Keratinocyte (primary cell): Measurements from ENCODE around the gene PRRG1. TPM values are rescaled to one million over a fixed set of nuclear protein-coding genes. Genes with fewer than 3 reads are reported as not detected.
A peak's percentile ranks its signal among the peaks of the same experiment; 100 is the strongest.
"Not testable (repeated sequence)": the region's sequence is repeated elsewhere in the genome, so short reads cannot be mapped to it uniquely, and the experiment has no call there.

Source experiments
- DNase-seq: peaks from one replicate; pipeline ENCODE4 v3.0.0-alpha.2; 2011; ENCODE audit warnings: low read depth, missing footprints, low spot score
- FAIRE-seq: peaks from 2 replicates; lab custom pipeline; 2011; peaks lifted over from hg19 to GRCh38; lab: Jason Lieb, UNC
- H2AFZ ChIP-seq: 2 replicates; pipeline ENCODE4 v1.6.0; 2012; ENCODE audit warnings: low read length, control low read depth, inconsistent platforms; ENCODE audit not compliant: control insufficient read depth
- H3K27ac ChIP-seq: 2 replicates; pipeline ENCODE4 v1.5.1; 2011; ENCODE audit warnings: low read length; ENCODE audit not compliant: control insufficient read depth, insufficient read depth
- H3K27me3 ChIP-seq: 3 replicates; pipeline ENCODE4 v1.6.0; 2011; ENCODE audit warnings: low read length; ENCODE audit not compliant: control insufficient read depth, insufficient read depth; ENCODE audit errors: extremely low read depth
- H3K36me3 ChIP-seq, 2 experiments: 2 replicates in 1 of 2; 3 replicates in 1 of 2; pipeline ENCODE4 v1.5.1; 2011; ENCODE audit warnings: low read length in 2 of 2, mild to moderate bottlenecking in 1 of 2; ENCODE audit not compliant: control insufficient read depth in 2 of 2, insufficient read depth in 2 of 2; ENCODE audit errors: extremely low read depth in 1 of 2
- H3K4me1 ChIP-seq: 3 replicates; pipeline ENCODE4 v1.5.1; 2011; ENCODE audit warnings: low read length; ENCODE audit not compliant: control insufficient read depth, insufficient read depth; ENCODE audit errors: extremely low read depth
- H3K4me2 ChIP-seq: 3 replicates; pipeline ENCODE4 v1.6.0; 2011; ENCODE audit warnings: low read depth, low read length; ENCODE audit not compliant: control insufficient read depth, insufficient read depth; ENCODE audit errors: extremely low read depth
- H3K4me3 ChIP-seq, 3 experiments: fragments of 200-600 bp in 1 of 3; sonication (generic) in 1 of 3; 2 replicates in 2 of 3; 3 replicates in 1 of 3; pipeline ENCODE4 v1.5.1; 2011 to 2016; ENCODE audit warnings: low read length in 3 of 3, mild to moderate bottlenecking in 3 of 3, control low read depth in 2 of 3, inconsistent platforms in 1 of 3, low read depth in 1 of 3, mixed read lengths in 1 of 3, mixed run types in 1 of 3, moderate library complexity in 1 of 3; ENCODE audit not compliant: control insufficient read depth in 2 of 3, insufficient read depth in 2 of 3; ENCODE audit errors: extremely low read depth in 1 of 3
- H3K79me2 ChIP-seq: 2 replicates; pipeline ENCODE4 v1.6.0; 2012; ENCODE audit warnings: low read length; ENCODE audit not compliant: control insufficient read depth, insufficient read depth
- H3K9ac ChIP-seq: 3 replicates; pipeline ENCODE4 v1.6.0; 2011; ENCODE audit warnings: low read length; ENCODE audit not compliant: control insufficient read depth, insufficient read depth; ENCODE audit errors: extremely low read depth
- H3K9me1 ChIP-seq: 3 replicates; pipeline ENCODE4 v1.6.0; 2011; ENCODE audit warnings: low read length; ENCODE audit not compliant: control insufficient read depth, insufficient read depth; ENCODE audit errors: extremely low read depth
- H3K9me3 ChIP-seq: 2 replicates; pipeline ENCODE4 v1.5.1; 2012; ENCODE audit warnings: low read depth, low read length; ENCODE audit not compliant: control insufficient read depth
- H4K20me1 ChIP-seq: 3 replicates; pipeline ENCODE4 v1.6.0; 2011; ENCODE audit warnings: low read length; ENCODE audit not compliant: control insufficient read depth, insufficient read depth; ENCODE audit errors: extremely low read depth
- CTCF ChIP-seq, 3 experiments: IDR thresholded peaks in 1 of 3; conservative IDR thresholded peaks in 1 of 3; optimal IDR thresholded peaks in 1 of 3; 2 replicates in 2 of 3; 3 replicates in 1 of 3; pipeline versions ENCODE3 to v1.5.1; 2011; ENCODE audit warnings: low read length in 3 of 3, mild to moderate bottlenecking in 3 of 3, moderate library complexity in 2 of 3, control low read depth in 1 of 3, inconsistent platforms in 1 of 3; ENCODE audit not compliant: insufficient read depth in 2 of 3; ENCODE audit errors: extremely low read depth in 1 of 3
- EZH2 ChIP-seq: IDR thresholded peaks from one replicate; pipeline ENCODE4 v1.6.1; 2012; ENCODE audit warnings: inconsistent platforms, mild to moderate bottlenecking, low read length, moderate library complexity
- dilution Hi-C: fragments of 300-500 bp; cut with MboI; formaldehyde crosslinking; loops from one replicate; pipeline ENCODE4 v1.7.0; 2020; ENCODE audit warnings: low sequenced_read_pairs; ENCODE audit not compliant: extremely low pct_ligation_motif_present
- polyA plus RNA-seq, 5 experiments: library from polyadenylated mRNA; depleted of rRNA in 3 of 5; stranded (reverse) in 3 of 5; stranded (forward) in 1 of 5; unstranded in 1 of 5; fragments of >200 nt; gene quantifications; 1 replicate in 1 of 5; 2 replicates in 3 of 5; 3 replicates in 1 of 5; pipeline versions ENCODE4 v1.2.1 to v1.2.3, GENCODE V29; 2011 to 2012; ENCODE audit warnings: missing spikeins in 2 of 5, low read depth in 1 of 5, low replicate concordance in 1 of 5

PRRG1 gene
- polyA plus RNA-seq, 1 donor (not counting 4 experiments of a cell fraction or from before 2014, with no cell fraction given): 29.2 TPM

DNA sequence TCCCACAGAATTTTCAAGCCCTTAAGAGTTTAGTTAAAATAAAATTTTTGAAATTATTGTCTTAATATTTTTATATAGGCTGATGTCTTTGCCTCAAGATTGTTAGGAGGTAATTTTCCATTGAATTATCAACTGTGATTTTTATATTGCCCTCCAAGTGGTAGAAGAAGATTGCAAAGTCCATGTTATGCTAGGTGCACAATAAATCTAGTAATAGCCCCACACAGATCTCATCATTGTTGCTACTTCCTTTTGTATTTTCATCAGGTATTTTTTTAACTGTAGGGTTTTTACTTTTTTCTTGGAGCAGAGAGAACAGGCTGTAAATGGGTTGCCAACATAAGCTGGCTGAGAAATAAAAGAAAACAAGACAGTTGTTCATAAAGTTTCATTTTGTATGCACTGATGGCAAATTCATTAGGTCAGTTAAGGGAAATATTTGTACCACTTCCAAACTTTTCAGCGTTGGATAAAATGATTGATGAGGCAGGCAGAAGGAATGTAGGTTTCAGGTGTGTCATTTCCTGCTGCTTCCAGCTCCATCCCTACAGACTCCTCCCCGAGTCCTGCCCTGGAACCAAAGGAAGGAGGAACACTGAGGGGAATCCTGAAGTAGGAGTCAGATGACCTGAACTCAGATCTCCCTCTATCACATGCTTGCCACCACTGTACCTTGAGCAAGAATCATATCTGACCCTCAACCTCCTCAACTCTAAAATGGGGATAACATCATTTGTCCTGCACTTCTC is 105.5 kb downstream of the PRRG1 start:
- peak overlapping the region; percentile 48 for H3K4me2 ChIP-seq
- H3K4me1 ChIP-seq: peaks cover 28% of the 10 kb centered on the region
- FAIRE-seq (peak; percentile 99), DNase-seq (peak; percentile 45)
- peaks cover 0 to 4% of the 10 kb centered on the region in 2 experiments for H3K36me3 ChIP-seq
- no peaks in the 10 kb centered on the region for H4K20me1 ChIP-seq
- no peaks in the 10 kb centered on the region for H3K9me1 ChIP-seq
- H2AFZ ChIP-seq: peak overlapping the region; percentile 48
- H3K79me2 ChIP-seq: no peaks in the 10 kb centered on the region
- peak overlapping the region; percentile 48 for H3K27ac ChIP-seq
- TF ChIP-seq EZH2 (no peak), CTCF (optimal IDR thresholded peaks at IDR 0.05 in 1 of 3, IDR thresholded peaks at IDR 0.05 in 1 of 3, conservative IDR thresholded peaks at IDR 0.05 in 1 of 3; ENCODE audit: extremely low read depth in 1 of 3, insufficient read depth in 2 of 3, low read length in 3 of 3) (no peak)
- H3K9ac ChIP-seq: no peak overlapping the region
- dilution Hi-C loops: no loop called here
- no peak overlapping the region for H3K4me3 ChIP-seq
- no peaks in the 10 kb centered on the region for H3K9me3 ChIP-seq
- no peaks in the 10 kb centered on the region for H3K27me3 ChIP-seq

DNA sequence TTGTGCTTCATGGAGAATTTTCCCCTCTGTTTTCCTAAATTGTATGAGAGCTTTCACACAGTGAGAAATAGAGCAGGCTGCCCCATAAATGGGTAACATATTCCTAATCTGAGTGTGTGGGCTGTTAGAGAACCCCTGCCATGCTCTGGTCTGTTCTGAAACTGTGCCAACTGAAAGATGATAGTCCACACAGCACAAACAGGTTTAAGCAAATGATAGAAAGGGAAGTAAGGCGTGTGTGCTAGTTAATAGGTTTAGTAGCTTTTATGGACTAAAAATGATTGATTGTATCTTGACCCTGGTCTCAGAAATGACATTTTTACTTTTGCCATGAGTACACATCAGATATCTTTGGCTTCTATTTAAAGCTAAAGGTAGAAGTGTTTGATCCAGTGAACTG is 106.2 kb downstream of the PRRG1 start:
- peak; percentile 13 for FAIRE-seq
- H3K4me3 ChIP-seq: no peak overlapping the region

GRCh38 chrX:37460285-37460684 is 111.1 kb downstream of the PRRG1 start:
- DNase-seq, H4K20me1 ChIP-seq, H3K79me2 ChIP-seq, H3K36me3 ChIP-seq, H3K9me1 ChIP-seq, H3K27me3 ChIP-seq, H3K9ac ChIP-seq, H3K27ac ChIP-seq, H2AFZ ChIP-seq, dilution Hi-C loops, H3K9me3 ChIP-seq, H3K4me3 ChIP-seq: not testable (repeated sequence)
- peak; percentile 95 for FAIRE-seq
- Histone ChIP-seq H3K4me2 (peak overlapping the region; percentile 19), H3K4me1 (peaks cover 13% of the 10 kb centered on the region)

More for the DNA sequence above, 106.2 kb downstream of the PRRG1 start:
- H2AFZ ChIP-seq: peak overlapping the region; percentile 48
- peak overlapping the region; percentile 48 for H3K27ac ChIP-seq
- H3K4me2 ChIP-seq: peak overlapping the region; percentile 48
- no peaks in the 10 kb centered on the region for H4K20me1 ChIP-seq
- no peak overlapping the region for H3K9ac ChIP-seq
- TF ChIP-seq CTCF (optimal IDR thresholded peaks at IDR 0.05 in 1 of 3, IDR thresholded peaks at IDR 0.05 in 1 of 3, conservative IDR thresholded peaks at IDR 0.05 in 1 of 3; ENCODE audit: extremely low read depth in 1 of 3, insufficient read depth in 2 of 3, low read length in 3 of 3) (no peak), EZH2 (no peak)
- H3K27me3 ChIP-seq: no peaks in the 10 kb centered on the region
- H3K36me3 ChIP-seq: peaks cover 0 to 4% of the 10 kb centered on the region in 2 experiments
- dilution Hi-C loops: no loop called here
- peaks cover 32% of the 10 kb centered on the region for H3K4me1 ChIP-seq
- DNase-seq: no peak
- no peaks in the 10 kb centered on the region for H3K79me2 ChIP-seq
- no peaks in the 10 kb centered on the region for H3K9me3 ChIP-seq
- no peaks in the 10 kb centered on the region for H3K9me1 ChIP-seq
